ENCODE results near the gene MINAR1. TPM values are rescaled to one million over a fixed set of nuclear protein-coding genes. Genes with fewer than 3 reads are reported as not detected.

Gene MINAR1
- polyA plus RNA-seq, 4 donors: 0.91 to 1.7 (median 1.3) TPM

DNA sequence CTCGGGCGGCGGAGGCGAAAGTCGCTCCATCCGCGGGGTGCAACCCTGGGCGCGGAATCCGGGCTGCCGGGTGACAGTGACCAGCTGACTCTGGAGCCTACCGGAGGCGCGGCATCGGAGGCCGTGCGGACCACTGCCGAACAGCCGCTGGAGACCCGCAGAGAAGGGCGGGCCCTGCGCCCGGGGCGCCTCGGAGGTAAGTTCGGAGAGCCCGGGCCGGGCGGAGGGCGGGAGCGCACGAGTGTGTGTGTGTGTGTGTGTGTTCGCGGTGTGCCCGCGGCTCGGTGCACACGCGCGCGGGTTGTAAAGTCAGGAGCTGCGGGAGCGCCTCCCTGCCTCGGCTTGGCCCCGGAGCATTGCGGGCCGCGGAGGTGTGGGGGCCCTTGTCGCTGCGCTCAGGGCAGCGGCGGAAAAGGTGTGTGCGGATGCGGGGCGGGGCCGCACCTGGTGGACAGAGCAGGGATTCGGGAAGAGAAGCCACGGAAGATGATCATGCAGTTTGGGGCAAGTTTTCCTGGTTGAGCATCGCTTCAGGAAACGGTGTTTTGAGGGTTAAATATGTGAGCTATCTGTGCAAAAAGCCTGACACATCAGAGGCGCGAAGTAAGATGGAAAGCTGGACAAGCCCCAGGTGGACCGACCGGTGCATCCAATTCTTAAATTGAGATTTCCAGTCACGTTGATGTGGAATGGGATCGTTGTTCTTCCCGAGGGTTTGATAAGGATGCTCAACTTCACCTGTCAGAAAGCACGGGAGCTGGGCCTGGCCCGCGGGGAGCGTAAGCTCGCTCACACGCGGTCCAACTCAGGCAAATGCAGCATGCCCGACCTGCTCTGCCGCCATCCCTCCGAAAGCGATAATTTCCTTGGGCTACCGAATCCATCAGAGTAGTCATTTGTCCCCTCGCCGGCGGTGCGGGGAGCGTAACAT is 474 bp downstream of the MINAR1 start:
- DNase-seq (ENCODE audit: low read depth in 4 of 4, low spot score in 3 of 4): no peak

DNA sequence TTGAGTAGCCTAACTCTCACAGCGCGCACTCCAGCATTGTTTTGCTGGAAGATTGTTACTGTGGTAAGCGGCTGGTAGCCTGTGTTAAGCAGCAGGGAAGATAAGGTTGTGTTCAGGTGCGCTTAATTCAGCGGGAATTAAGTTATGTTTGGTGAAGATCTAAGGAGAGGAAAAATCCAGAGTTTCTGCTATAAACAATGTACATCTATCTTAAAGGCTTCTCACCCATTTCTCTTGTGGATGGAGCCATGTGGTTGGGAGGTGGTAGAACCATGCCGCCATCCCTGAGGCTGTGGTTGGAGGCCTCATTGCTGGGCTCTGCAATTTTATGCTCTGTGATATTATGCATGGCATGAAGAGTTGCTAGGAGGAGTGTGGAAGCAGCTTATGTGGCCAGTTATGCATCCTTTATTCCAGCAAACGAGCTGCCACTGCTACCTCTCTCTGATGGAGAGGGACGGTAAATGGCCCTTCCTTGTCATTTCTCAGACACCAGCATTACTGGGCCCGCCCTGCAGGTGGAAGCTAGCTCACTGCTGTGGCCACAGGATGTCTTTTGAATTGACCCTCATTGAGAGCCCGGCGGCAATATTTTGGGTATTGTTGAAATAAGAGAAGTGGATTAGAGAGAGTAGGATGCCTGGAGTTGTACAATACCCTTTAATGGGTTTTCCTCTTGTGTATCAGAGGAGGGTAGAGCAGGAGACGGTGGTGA is 1.3 kb downstream of the MINAR1 start:
- no peak for DNase-seq (ENCODE audit: low read depth in 4 of 4, low spot score in 3 of 4)

DNA sequence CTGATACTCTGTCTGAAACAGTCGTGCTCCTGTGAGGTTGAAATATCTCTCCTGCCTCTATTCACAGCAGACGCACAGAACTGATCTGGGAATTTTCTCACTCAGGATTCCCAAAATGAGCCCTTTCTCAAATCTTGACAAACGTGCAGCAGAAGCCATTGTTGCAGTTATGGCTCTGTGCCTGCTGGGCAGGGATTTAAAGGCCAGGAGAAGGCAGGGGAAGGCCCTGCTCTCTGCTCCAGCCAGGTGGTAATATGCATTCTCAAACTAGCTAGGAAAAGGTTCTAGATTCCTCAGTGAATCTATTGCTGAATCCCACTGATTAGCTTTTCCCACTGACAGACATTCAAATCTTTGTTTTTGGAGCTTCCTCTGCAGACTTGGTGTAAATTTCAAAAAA is 2.2 kb downstream of the MINAR1 start:
- no peak for DNase-seq (ENCODE audit: low read depth in 4 of 4, low spot score in 3 of 4)

DNA sequence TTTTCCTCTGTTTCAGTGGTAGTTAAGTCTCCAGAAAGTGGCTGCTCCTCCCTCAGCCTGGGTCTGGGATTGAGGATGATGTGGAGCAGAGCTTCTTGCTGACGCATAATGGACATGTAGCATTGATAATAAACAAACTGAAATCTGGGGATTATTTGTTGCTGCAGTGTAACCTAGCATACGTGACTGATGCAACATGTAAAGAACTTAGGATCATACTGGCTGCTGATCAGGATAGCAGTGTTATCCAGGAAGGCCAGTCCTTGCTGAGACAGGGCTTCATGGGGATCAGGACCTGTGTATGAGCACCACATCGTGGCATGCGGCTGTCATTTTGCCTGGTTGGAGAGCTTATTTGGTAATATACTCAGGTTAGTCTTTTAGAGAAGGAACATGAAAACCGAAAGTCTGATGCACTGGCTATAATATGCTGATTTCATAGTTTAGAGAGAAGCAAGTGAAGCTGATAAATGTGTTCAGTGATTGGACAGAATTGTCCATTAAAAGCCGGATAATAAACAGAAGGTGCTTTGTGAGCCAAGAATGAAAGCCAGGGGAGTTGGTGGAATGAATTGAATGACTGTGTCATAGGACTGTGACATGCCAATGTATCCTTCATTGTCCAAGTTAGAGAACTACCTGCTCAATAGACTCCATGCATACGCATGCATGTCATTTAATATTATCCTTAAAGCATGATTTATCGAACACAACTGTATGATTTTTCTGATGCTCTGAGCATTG is 4.1 kb downstream of the MINAR1 start:
- no peak for DNase-seq (ENCODE audit: low read depth in 4 of 4, low spot score in 3 of 4)

DNA sequence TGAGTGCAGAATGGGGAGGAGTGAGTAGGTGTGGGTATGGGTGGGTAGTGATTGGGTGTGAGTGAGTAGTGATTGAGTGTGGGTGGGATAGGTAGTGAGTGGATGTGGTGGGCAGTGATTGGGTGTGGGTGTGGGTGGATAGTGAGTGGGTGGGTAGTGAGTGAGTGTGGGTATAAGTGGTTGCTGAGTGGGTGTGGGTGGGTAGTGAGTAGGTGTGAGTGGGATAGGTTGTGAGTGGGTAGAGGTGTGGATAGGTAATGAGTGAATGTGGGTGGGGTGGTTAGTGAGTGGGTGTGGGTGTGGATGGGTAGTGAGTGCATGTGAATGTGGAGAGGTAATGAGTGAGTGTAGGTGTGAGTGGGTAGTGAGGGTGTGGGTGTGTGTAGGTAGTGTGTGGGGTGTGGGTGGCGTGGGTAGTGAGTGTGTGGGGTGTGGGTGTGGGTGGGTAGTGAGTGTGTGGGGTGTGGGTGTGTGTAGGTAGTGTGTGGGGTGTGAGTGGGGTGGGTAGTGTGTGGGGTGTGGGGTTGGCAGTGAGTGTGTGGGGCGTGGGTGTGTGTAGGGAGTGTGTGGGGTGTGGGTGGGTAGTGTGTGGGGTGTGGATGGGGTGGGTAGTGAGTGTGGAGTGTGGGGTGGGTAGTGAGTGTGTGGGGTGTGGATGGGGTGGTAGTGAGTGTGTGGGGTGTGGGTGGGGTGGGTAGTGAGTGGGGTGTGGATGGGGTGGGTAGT is 5.3 kb downstream of the MINAR1 start:
- DNase-seq (ENCODE audit: low read depth in 4 of 4, low spot score in 3 of 4): no peak

DNA sequence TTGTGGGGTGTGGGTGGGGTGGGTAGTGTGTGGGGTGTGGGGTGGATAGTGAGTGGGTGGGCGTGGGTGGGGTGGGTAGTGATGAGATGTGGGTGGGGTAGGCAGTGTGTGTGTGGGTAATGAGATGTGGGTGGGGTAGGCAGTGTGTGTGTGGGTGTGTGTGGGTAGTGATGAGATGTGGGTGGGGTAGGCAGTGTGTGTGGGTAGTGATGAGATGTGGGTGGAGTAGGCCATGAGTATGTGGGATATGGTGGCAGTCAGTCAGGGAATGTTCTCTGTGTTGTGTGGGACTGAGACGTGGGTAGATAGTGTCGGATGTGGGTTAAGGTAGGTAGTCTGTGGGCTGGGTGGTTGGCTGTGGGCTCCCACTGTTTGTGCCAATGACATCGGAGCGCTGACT is 7.1 kb downstream of the MINAR1 start:
- no peak for DNase-seq (ENCODE audit: low read depth in 4 of 4, low spot score in 3 of 4)

DNA sequence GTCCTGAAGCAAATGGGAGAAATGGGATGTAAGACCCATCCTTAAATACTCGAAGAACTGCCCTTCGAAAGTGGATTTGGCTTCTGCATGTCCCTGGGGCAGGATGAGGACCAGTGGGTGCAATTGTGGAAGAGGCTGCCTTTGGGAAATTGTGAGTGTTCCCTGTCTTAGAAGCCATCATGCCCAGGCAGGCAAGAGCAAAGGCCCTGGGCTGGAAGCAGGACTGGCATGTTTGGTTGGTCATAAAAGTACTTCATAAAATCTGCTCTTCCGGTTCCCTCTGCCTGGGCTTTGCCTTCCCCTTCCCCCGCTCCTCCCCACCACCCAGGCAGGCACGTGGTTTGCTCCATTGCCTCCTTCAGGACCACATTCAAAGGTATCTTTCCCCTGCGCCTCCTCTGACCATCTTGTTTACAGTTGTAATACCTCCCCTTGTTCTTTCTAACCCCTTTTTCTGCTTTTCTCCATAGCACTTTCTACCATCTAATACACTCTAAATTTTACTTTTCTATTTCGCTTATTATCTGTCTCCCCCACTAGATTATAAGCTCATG is 8.3 kb downstream of the MINAR1 start:
- DNase-seq (ENCODE audit: low read depth in 4 of 4, low spot score in 3 of 4): no peak

DNA sequence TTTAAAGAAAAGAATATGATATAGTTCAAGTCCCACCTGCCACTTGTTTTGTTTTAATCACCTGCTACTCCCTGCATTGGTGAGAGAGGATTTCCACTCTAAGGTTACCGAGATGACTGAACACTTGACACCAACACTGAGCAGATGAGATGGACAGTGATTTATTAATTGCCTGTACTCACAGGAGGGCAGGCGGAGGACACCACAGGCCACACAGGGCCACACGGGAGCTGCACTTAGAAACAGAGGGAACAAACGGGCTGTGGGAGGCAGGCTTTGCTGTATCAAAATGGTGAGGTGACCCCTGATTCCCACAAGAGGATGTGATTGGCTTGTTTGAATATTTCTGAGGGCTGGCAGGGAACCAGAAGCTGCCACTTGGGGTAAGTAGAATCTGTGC is 10.8 kb downstream of the MINAR1 start:
- DNase-seq (ENCODE audit: low read depth in 4 of 4, low spot score in 3 of 4): no peak

DNA sequence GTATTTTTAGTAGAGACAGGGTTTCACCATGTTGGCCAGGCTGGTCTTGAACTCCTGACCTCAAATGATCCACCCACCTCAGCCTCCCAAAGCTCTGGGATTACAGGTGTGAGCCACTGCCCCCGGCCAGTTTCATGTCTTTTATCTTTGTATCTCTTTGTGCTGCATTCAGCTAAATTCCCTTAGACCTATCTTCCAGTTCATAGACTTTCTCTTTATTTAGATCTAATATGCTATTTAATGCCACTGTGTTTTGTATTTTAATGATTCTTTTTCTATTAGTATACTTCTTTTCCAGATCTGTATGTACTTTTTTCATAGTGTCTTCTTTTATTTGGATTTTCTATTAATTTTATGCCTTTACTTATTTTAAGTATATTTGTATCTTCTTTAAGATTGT is 14.9 kb downstream of the MINAR1 start:
- no peak for DNase-seq (ENCODE audit: low read depth in 4 of 4, low spot score in 3 of 4)

DNA sequence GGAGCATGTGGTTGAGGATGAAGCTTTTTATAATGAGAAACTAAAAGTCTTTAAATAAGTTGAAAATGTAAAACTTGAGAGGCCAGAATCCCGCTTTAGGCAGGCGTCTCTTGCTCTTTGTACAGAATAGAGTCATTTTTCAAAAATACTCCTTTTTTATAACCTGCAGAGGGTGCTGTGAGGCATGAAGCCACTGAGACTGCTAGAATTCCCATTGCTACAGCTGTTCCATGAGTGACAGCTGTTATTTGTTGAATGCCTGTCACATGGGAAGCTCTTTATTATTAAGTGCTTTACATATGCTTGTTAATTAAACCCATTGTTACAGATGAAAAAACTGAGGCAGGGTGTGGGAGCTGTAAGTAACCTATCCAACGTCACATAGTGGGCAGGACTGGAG is 18.5 kb downstream of the MINAR1 start:
- no peak for DNase-seq (ENCODE audit: low read depth in 4 of 4, low spot score in 3 of 4)

DNA sequence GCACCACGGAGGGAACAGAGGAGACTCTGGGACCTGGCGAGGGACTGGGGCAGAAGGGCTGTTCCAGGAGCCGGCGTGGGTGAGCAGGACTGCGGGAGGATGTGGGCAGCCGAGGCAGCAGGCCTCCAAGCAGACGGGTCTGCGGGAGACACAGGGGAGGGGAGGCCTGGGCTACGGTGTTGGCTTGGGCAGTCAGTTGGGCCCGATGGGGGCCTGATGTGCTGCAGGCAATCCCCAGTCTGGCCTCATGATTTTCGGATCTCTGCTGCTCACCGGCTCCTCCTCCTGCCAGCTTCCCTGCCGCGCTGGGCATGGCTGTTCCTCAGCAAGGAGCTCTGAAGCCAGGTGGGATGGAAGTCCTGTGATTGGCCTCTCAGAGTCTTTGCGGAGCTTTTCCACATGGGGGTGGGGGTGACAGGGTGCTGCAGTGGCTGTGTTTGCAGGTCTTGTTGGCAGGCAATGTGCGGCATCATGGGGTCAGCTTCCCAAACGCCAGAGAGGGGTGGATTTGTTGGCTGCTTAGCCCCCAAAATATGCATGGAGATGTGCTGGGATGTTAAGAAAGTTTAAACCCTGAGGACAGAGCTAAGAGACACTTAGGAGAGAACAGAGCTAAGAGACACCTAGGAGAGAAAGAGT is 19.3 kb downstream of the MINAR1 start:
- DNase-seq (ENCODE audit: low read depth in 4 of 4, low spot score in 3 of 4): no peak

DNA sequence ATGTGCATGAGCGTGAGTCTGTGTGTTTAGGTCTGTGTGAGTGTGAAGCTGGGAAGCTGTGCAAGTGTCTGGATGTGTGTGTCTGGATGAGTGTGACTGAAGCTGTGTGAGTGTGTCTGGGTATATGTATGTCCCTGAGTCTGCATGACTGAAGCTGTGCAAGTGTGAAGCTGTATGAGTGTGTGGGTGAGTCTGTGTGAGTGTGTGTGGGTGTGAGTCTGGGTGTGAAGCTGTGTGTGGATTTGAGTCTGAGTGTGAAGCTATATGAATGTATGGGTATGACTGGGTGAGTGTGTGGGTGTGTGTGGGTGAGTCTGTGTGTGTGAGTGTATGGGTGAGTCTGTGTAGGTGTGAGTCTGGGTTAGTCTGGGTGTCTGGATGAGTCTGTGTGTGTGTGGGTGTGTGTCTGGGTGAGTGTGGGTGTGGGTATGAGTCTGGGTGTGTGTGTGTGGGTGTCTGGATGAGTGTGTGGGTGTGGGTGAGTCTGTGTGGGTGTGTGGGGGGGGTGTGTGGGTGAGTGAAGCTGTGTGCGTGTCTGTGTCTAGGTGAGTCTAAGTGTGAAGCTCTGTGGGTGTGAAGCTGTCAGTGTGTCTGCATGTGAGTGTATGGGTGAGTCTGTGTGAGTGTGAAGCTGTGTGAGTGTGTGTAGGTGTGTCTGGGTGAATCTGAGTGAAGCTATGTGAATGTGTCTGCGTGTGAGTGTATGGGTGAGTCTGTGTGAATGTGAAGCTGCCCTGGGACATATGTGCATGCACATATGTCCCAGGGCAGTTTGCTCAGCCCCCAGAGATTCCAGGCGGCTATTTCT is 20.3 kb downstream of the MINAR1 start:
- DNase-seq (ENCODE audit: low read depth in 4 of 4, low spot score in 3 of 4): no peak

DNA sequence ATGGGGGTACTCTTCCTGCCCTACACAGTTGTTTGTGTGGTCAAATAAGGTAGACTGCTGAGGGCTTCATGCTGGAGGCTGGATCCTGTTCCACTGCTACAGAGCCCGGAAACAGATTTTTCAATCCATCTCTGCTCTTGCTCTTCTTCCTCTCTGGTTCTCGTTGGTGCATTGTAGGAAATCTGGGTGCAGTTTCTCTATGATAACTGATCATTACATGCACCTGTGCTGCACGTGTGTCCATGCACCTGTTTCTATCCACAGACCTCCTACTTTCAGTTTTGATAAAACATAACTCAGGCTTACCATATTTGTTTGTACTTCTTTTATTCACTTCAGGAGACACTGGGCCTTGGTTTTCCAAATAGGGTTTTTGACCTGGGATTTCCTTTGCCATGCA is 21.3 kb downstream of the MINAR1 start:
- DNase-seq (ENCODE audit: low read depth in 4 of 4, low spot score in 3 of 4): no peak

DNA sequence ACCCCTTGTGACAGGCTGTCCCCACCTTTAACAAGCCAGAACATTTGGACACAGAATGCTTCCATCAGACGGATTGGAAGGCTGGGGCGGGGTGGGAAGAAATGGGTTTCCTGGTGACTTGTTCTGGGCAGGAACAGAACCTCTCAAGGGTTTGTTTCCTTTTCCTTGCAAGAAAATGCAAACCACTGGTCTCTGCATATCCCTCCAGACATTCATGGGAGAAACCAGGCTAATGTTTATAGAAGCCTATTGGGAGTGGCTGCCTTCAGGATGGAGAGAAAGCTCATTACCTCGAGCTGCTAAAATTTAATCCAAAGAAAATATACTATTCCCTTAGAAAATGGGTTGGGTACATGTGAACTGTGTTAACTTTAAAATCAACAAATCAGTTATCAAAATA is 21.9 kb downstream of the MINAR1 start:
- no peak for DNase-seq (ENCODE audit: low read depth in 4 of 4, low spot score in 3 of 4)

DNA sequence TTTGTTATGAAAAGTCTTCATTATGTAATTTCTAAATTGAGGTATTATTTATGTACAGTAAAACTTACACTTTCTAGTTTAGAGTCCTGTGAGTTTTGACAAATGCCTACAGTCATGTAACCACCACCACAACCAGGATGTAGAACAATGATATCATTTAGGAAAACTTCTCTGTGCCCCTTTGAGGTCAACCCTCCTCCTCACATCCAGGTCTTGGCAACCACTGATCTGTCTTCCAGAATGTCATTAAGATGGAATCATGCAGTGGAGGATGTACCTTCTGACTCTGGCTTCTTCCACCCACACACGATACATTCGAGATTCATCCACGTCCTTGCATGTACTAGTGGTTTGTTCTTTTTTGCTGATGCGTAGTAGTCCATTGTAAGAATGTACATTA is 23.2 kb downstream of the MINAR1 start:
- no peak for DNase-seq (ENCODE audit: low read depth in 4 of 4, low spot score in 3 of 4)

DNA sequence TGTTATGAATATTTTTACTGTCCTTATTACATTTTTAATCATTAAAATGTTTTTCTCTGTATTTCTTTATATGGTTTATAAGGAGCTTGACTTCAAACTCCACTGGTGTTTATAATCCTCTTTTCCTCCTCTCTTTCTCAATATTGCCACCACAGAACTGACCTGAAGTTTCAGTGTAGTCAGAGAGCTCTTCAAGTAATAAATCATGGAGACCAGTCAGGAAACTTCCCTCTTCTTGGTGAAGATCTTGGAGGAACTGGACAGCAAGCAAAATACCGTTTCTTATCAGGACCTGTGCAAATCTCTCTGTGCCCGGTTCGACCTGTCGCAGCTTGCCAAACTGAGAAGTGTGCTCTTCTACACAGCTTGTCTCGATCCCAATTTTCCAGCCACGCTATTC is 23.8 kb downstream of the MINAR1 start:
- no peak for DNase-seq (ENCODE audit: low read depth in 4 of 4, low spot score in 3 of 4)

DNA sequence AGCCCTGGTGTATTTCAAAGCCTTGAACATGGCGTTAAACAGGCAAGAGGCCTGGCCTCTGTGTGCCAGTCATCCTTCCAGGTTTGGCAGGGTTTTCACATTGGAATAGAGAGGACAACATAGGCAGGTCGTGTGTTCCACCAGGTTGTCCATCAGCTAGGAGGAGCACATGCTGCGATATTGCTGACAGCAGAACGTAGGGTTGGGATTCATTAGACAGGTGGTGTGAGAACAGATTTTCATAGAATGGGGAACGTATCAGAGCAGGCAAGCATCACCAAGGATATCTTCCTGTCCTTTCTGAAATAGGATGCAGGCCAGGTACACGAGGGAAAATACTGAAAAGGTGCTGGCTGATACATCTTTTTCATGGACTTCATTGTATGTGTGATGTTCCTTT is 26.4 kb downstream of the MINAR1 start:
- DNase-seq (ENCODE audit: low read depth in 4 of 4, low spot score in 3 of 4): no peak

DNA sequence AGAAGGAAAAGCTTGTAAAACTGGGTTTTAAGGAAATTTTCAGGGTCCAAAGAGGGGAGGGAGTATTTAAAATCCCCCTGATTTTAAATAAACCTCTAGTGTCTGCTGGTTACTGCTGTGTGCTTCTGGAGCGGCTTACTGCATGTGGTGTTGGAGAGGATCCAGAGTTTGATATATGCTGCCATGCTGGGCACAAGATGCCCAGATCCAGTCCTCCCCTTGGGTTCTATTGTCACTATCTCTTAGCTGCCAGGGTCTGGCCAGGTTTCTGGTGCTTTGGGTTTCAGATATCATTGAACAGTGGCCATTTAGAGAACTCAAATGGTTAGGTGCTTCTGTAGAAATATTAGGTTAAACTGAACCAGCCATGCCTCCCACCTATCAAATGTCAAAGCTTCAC is 27.5 kb downstream of the MINAR1 start:
- DNase-seq (ENCODE audit: low read depth in 4 of 4, low spot score in 3 of 4): no peak
